Activated T-helper 1 cell treated with anti-CD3 and anti-CD28 coated beads, Interleukin-12 subunit alpha, Interleukin-12 subunit beta, Interleukin-2, Interleukin-4 antibody, amounts not matched to agents 30 ng/mL and 10 ng/mL and 1 ng/mL, durations not matched to agents 14 hours and 24 hours and 36 hours (primary cell): Measurements from ENCODE around the gene HOXC5. TPM values are rescaled to one million over a fixed set of nuclear protein-coding genes. Genes with fewer than 3 reads are reported as not detected.
"Not testable (repeated sequence)": the region's sequence is repeated elsewhere in the genome, so short reads cannot be mapped to it uniquely, and the experiment has no call there.

Experiments
- DNase-seq: peaks from one replicate; pipeline ENCODE4 v3.0.0; 2021; ENCODE audit warnings: low spot score
- H3K27ac Mint-ChIP-seq: one replicate; pipeline ENCODE4 v1.8.0; 2021; ENCODE audit warnings: mild to moderate bottlenecking, mixed read lengths
- H3K27me3 Mint-ChIP-seq: one replicate; pipeline ENCODE4 v1.8.0; 2022; ENCODE audit warnings: mild to moderate bottlenecking, moderate library complexity, mixed read lengths; ENCODE audit not compliant: insufficient read depth
- H3K36me3 Mint-ChIP-seq: one replicate; pipeline ENCODE4 v1.8.0; 2021; ENCODE audit warnings: low read depth, mixed read lengths
- H3K4me1 Mint-ChIP-seq: one replicate; pipeline ENCODE4 v1.8.0; 2021; ENCODE audit warnings: low read depth, mixed read lengths
- H3K4me3 Mint-ChIP-seq: one replicate; pipeline ENCODE4 v1.8.0; 2021; ENCODE audit warnings: mild to moderate bottlenecking, moderate library complexity, mixed read lengths
- H3K9me3 Mint-ChIP-seq: one replicate; pipeline ENCODE4 v1.8.0; 2021; ENCODE audit warnings: mixed read lengths
- intact Hi-C: fragments of 100-400 bp; cut with micrococcal nuclease; formaldehyde crosslinking; loops from one replicate; pipeline ENCODE4 v1.15.1; 2024
- total RNA-seq: library from RNA; stranded (reverse); gene quantifications from 2 replicates; pipeline ENCODE4 v1.2.3, GENCODE V29; 2022

HOXC5 gene
- total RNA-seq, 1 donor from 2014 or later, result not detected

DNA sequence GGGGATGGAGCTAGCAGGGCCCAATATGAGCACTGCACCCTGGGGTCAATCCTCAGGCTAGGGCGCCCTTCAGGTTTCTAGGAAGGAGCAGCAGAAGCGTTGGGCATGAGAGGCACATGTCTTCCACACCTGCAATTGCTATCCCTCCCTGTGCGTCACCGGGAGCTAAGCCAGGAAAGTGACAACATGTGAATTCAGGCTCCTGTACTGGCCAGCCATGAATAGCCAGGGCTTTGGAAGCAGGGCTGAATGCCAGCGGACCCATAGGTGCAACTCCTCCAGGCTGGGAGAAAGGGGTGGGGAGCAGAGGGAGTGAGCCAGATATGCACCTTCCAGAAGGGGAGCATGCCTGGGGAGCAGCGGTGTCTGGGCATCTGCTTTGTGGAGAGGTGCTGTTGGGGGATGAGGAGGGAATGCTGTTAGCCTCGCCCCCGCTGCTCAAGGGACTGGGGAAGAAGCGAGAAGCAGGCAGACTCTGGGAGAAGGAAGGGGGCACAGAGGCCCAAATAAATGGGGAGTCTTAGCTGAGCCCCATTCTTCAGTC lies 6.1 kb downstream of the HOXC5 start:
- Mint-ChIP-seq H3K27me3 (peaks cover 72% of the 10 kb centered on the region), H3K27ac (no peak overlapping the region), H3K4me3 (no peak overlapping the region), H3K36me3 (no peaks in the 10 kb centered on the region), H3K4me1 (peaks cover 5% of the 10 kb centered on the region), H3K9me3 (no peaks in the 10 kb centered on the region)
- DNase-seq, result no peak
- intact Hi-C loops, result no loop called here

DNA sequence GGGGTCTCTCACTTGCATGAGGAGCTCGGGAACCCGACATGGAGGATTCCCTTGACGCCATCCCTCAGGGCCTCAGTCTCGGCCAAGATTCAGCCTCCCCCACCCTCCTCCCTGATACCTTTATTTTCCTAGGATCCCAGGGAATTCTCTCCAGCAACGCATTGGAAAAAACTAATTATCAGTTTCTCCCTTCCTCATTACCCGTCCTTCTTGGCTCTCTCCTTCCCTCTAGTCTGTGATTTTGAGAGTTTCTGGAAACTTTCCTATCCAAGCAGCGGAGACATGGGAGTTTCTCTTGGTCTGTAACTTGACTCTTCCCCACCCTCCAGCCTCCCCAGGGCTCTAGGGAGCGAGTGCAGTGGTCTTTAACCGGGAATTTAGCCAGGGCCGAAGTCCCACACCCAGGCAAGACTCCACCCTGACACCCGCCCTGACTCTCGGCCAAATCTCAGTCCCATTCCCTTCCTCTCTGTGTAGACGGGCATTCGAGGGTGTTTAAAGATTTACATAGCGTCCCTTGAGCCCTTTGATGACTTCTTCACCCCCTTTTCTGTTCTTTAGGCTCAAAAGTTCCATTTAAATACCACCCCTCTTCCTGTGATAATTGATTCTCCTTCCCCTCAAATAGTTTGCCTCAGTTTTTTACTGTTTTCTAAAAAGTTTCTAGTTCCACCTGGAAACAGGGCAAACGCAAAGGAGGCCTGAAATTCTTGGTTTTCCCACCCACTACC lies 6.7 kb downstream of the HOXC5 start:
- intact Hi-C loops, result no loop called here
- Mint-ChIP-seq H3K9me3 (no peaks in the 10 kb centered on the region), H3K27me3 (peaks cover 71% of the 10 kb centered on the region)

DNA sequence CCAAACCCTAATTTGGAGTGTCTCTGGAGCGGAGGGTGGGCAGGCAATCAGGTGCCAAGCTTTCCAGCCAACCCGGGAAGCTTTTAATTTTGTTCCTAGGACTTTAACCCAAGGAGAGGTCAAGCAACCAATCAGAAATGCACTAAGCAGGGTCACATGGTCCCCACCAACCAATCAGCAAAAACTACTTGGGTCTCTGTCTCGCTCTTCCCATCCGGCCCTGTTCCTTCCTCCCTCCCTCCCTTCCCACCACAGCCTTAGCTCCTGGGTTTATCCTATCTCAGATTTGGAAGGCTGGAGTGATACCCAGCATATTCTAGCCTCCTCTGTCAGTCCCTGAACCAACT lies 7.3 kb downstream of the HOXC5 start:
- Mint-ChIP-seq H3K27me3 (peaks cover 72% of the 10 kb centered on the region), H3K4me3 (no peak overlapping the region), H3K27ac (no peak overlapping the region), H3K4me1 (peaks cover 7% of the 10 kb centered on the region), H3K9me3 (no peaks in the 10 kb centered on the region), H3K36me3 (no peaks in the 10 kb centered on the region)
- intact Hi-C loops, result no loop called here
- DNase-seq, result no peak

More for the DNA sequence above, 6.7 kb downstream of the HOXC5 start:
- Mint-ChIP-seq H3K4me3 (no peak overlapping the region), H3K36me3 (no peaks in the 10 kb centered on the region), H3K4me1 (peaks cover 7% of the 10 kb centered on the region), H3K27ac (no peak overlapping the region)
- no peak for DNase-seq

DNA sequence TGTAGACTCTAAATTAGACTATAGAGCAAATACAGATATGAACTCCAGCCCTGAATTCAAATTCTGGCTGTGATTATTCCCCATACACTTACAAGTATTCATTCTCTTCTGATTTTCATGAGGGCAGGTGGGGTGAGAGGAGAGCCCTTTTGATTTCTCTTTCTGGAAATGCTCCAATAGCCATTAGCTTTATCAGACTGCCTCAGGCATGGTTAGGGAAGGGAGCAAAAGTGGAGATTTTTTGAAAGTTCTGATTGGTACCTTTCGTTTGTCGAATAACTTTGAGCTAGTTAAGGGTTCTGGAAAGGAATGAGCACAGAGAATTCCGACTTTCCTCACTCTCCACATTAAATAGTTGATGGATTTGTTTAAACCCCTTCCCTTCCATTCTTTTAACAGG lies 7.8 kb downstream of the HOXC5 start:
- intact Hi-C loops, result no loop called here
- no peaks in the 10 kb centered on the region for H3K9me3 Mint-ChIP-seq

DNA sequence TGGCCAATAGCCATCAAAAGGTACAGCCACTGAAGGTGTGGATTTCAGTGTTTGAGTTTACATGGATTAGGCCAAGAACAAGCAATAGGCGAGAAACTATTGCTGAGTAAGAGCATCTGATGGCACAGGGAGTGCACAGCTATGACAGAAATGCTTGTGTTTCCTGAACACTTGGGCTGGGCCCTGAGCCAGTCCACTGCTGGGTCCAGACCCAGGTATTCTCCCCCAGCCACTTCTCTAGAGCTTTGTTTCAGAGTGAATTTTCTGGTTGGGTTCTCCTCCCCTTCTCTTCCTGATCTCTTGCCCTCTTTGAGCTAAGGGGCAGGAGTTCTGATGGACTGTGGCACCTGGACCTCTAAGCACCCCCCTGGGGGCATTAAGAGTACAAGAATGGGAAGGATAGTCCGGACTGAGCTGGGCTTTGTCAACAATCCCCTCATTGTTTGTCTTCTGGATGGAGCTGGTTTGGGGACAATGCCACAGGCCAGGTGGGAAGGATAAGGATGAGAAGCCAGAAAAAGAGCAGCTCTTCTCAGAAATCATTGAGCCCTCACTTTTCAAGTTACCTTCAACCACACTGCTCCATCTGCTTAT lies 8.3 kb downstream of the HOXC5 start:
- intact Hi-C loops, result no loop called here
- no peak overlapping the region for H3K4me3 Mint-ChIP-seq

More for the DNA sequence above, 7.8 kb downstream of the HOXC5 start:
- peaks cover 75% of the 10 kb centered on the region for H3K27me3 Mint-ChIP-seq
- H3K36me3 Mint-ChIP-seq, result no peaks in the 10 kb centered on the region
- no peak overlapping the region for H3K4me3 Mint-ChIP-seq
- DNase-seq, result no peak
- H3K27ac Mint-ChIP-seq, result no peak overlapping the region
- H3K4me1 Mint-ChIP-seq, result peaks cover 7% of the 10 kb centered on the region

DNA sequence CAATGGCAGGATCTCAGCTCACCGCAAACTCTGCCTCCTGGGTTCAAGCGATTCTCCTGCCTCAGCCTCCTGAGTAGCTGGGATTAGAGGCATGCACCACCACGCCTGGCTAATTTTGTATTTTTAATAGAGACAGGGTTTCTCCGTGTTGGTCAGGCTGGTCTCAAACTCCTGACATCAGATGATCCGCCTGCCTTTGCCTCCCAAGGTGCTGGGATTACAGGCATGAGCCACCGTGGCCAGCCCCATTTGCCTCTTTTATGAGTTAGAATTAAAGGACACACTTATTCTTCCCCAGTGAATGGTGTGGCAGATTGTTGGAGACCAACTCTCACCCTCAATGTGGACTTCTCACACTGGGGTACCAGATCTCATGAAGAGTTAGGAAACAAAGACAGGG lies 9.2 kb downstream of the HOXC5 start:
- H3K4me1 Mint-ChIP-seq, DNase-seq, H3K4me3 Mint-ChIP-seq, intact Hi-C loops, H3K36me3 Mint-ChIP-seq, H3K9me3 Mint-ChIP-seq, H3K27ac Mint-ChIP-seq: not testable (repeated sequence)
- peaks cover 74% of the 10 kb centered on the region for H3K27me3 Mint-ChIP-seq

More for the DNA sequence above, 8.3 kb downstream of the HOXC5 start:
- Mint-ChIP-seq H3K4me1 (peaks cover 7% of the 10 kb centered on the region), H3K27ac (no peak overlapping the region), H3K27me3 (peaks cover 74% of the 10 kb centered on the region), H3K9me3 (no peaks in the 10 kb centered on the region), H3K36me3 (no peaks in the 10 kb centered on the region)
- DNase-seq, result no peak

DNA sequence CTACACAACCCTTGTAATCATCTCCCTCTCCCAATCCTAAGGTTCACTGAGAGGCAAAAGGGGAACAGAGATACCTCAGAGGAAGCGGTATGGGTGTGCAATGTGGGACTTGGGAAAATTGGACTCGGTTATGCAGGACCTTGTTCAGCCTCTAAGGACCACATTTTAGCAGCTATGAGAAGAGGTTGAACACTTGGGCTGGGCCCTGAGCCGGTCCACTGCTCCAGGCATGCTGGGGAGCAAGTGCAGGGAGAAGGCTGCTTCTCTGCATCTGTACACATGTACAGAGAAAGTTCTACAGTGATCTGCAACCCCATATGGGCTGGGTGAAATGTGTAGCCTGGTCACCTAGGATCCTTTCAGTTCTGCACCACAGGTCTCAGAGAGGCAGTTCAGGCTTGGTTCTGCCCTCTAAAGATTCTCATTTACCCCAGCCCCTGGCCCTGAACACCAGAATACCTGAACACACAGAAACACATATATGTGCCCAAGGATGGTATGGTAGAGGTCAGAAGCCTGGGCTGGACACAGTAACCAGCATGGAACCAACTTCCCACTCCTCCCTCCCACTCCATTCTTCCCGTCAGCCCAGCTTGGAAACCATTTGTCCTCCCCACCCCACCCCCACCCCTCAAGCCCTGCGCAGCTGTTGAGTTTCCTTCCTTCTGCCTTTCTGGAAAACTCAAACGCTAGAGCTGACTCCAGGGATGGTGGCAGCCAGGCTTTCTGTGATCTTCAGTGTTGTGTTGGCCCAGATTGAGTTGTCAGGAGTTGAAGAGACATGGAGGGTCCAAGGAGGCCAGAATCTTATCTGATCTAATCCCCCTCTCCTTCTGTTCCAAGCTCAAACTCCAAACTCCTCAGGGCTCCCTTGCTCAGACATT lies 10.4 kb downstream of the HOXC5 start:
- no peak for DNase-seq
- Mint-ChIP-seq H3K9me3 (no peaks in the 10 kb centered on the region), H3K36me3 (no peaks in the 10 kb centered on the region), H3K27ac (no peak overlapping the region), H3K4me3 (no peak overlapping the region), H3K27me3 (peaks cover 73% of the 10 kb centered on the region), H3K4me1 (peaks cover 7% of the 10 kb centered on the region)
- intact Hi-C loops, result no loop called here

DNA sequence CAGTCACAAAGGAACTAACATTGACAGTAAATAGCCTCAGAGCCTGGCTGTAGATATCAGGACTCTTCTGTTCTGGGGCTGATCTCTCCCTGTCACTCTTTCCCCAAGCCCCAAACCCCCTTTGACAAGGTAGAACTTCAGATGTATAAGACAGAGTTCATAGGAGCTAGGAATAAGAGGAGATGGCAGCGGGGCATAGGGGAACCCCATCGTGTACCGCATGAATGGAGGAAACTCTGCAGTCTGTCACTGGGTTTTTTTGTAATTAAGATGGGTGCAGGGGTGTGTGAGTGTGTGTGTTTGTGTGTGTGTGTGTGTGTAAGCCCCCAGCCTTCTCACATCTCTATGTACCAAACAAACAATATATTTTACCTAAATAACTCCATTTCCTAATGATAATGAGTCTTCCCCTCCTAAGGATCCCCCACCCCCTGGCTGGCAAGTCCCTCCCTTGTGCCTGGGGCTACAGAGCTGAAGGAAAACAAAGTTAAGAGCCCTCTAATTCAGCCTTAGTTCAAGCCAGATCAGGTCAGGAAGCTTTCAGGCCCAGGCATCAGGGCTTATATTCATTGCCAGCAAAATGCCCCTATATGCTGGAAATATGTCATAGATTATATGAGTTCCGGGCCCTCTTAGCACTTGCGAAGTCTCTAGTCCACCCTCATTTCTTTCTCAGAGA lies 11.7 kb downstream of the HOXC5 start:
- intact Hi-C loops, result no loop called here

DNA sequence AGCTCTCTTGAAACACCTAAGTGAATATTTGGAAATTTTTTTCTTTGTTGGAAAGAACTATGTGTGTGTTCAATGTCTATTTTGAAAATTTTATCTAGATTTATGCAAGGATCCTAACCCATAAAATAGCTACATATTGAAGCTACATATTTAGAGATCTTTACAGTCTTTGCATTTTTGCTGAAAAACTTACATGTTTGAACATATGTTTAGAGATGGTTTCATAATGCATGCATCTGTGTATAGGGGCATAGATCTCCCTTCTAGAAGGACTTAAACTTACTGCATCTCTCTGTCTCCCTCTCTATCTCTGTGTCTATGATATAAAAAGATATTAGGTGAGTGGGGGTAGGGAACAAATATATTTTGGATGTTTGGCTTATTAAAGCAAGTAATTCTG lies 12.6 kb downstream of the HOXC5 start:
- no peak for DNase-seq
- Mint-ChIP-seq H3K4me1 (peaks cover 14% of the 10 kb centered on the region), H3K27ac (no peak overlapping the region), H3K4me3 (no peak overlapping the region), H3K9me3 (no peaks in the 10 kb centered on the region), H3K27me3 (peaks cover 74% of the 10 kb centered on the region), H3K36me3 (no peaks in the 10 kb centered on the region)
- intact Hi-C loops, result no loop called here

More for the DNA sequence above, 11.7 kb downstream of the HOXC5 start:
- no peak overlapping the region for H3K4me3 Mint-ChIP-seq
- H3K4me1 Mint-ChIP-seq, result peaks cover 7% of the 10 kb centered on the region
- H3K27me3 Mint-ChIP-seq, result peaks cover 74% of the 10 kb centered on the region
- no peak for DNase-seq
- H3K36me3 Mint-ChIP-seq, result no peaks in the 10 kb centered on the region
- no peak overlapping the region for H3K27ac Mint-ChIP-seq
- H3K9me3 Mint-ChIP-seq, result no peaks in the 10 kb centered on the region

DNA sequence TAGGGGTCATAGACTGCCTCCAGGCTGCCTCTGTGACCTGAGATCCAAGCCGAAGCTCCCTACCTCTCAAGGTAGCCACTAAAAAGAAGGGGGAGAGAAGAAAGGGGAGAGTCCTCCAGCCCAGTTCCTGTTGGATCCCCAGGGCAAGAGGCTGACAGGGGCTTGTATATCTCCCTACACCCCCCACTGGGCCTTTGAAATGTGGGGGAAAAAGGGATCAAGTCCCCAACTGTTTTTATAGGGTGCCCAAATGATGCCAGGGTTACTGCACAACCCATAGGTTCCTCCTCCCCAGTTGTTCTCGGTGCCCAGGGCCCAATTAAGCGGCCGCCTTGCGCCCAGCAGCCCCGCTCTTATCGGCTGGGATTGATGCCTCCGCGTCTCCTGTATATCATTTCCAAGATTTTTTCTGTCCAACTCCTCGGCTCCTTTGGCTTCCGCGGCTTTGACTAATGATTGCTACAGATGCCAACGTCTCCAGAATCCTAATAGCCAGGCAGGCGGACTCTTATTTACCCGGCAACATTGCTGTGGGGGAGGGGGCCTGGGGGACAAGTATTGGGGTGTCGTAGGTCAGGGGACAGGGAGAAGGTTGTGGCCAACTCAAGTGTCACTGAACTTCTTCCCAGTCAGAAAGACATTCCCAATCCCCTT lies 13.1 kb downstream of the HOXC5 start:
- Mint-ChIP-seq H3K36me3 (no peaks in the 10 kb centered on the region), H3K27ac (no peak overlapping the region), H3K4me3 (no peak overlapping the region), H3K27me3 (peaks cover 76% of the 10 kb centered on the region), H3K4me1 (peaks cover 15% of the 10 kb centered on the region), H3K9me3 (no peaks in the 10 kb centered on the region)
- intact Hi-C loops, result no loop called here
- DNase-seq, result no peak

DNA sequence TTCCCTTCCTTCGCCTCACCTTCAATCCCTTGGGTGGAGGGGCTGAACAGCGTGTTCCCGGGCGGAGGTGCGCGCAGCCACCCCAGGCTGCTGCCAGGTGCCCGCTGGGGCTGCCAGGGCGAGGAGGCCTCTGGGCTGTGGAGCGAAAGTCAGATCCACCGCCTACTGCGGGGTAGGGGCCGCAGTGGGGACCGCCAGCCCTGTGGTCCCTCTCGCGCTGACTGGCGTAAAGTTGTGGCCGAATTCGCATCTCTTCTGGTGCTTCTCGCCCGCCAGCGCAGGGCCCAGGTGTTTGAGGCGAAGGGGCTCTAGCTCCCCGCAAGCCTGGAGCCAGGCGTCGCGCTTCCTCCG lies 13.9 kb downstream of the HOXC5 start:
- Mint-ChIP-seq H3K4me3 (no peak overlapping the region), H3K36me3 (peaks cover under 1% of the 10 kb centered on the region), H3K27ac (no peak overlapping the region), H3K4me1 (peaks cover 16% of the 10 kb centered on the region), H3K27me3 (peaks cover 79% of the 10 kb centered on the region), H3K9me3 (no peaks in the 10 kb centered on the region)
- no peak for DNase-seq
- intact Hi-C loops, result no loop called here
